Measurements from ENCODE around the gene BIN1. TPM values are rescaled to one million over a fixed set of nuclear protein-coding genes. Genes with fewer than 3 reads are reported as not detected.

Gene BIN1
- total RNA-seq, 4 donors from 2014 or later: 33.3 to 39.7 (median 38.4) TPM

DNA sequence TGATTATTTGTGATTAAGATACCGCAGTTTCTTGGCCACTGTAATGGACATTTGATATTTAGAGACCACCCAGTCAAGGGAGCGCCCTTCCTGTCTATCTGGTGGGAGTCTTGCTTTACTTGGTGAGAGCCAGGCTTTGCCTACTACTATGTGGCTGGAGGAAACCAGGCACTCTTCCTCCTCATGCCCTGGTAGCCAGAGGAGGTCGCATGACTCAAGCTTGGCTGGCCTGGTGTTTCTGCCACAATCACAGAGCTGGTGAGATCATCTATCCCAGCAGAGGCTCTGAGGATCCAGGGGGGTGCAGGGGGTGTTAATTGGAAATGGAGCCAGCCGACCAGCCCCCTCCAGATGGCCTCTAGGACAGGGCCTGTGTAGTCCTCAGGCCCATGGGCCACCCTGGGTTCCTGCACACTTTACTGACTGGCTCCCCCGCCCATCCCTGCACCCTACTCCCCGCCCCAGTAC lies 46.8 kb upstream of the BIN1 start:
- no peak for DNase-seq
- in situ Hi-C loops (cut with MboI; ENCODE audit: low pct_ligation_motif_present in 1 of 4, low pct_unique_long_range_greater_than_20kb in 1 of 4, low sequenced_read_pairs in 3 of 4): no loop called here
- Histone ChIP-seq H3K4me1 (no peaks in the 10 kb centered on the region), H3K36me3 (no peaks in the 10 kb centered on the region), H3K9me3 (peaks cover 0 to 4% of the 10 kb centered on the region in 2 donors), H3K27me3 (no peaks in the 10 kb centered on the region), H3K4me3 (no peak overlapping the region), H3K27ac (no peak overlapping the region)
- 77 to 90% methylated on average over 2 to 6 of the region's 6 CpGs for WGBS, 2 donors (ENCODE audit: low coverage in 1 of 2)
- TF ChIP-seq POLR2A (IDR thresholded peaks at IDR 0.05): no peak
- no peak for TF ChIP-seq EP300 (IDR thresholded peaks at IDR 0.05; ENCODE audit: low read depth)
- TF ChIP-seq CTCF (IDR thresholded peaks at IDR 0.05): no peak
- no peak for TF ChIP-seq POLR2AphosphoS5 (IDR thresholded peaks at IDR 0.05)
- intact Hi-C loops (cut with DNase I; ENCODE audit: low total_unique reads): no loop called here

DNA sequence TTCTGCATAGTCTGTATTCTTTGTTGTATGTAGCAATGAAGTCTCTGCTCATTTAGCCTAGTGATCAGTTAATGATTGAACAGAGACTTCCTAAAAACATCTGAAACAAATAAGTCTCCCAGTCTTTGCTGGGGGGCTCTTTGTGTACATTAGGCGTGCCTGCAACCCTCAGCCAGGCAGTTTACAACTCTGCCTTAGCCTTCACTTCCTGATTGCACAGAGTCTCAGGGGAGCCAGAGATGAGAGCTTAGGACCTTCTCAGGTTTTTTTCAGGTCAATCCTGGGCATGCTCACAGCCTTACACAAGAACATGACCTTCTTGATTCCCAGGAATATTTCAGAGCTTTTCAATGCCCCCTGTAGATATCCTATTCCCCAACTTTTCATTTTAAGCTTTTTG lies 44.0 kb upstream of the BIN1 start:
- no peak overlapping the region for H3K4me3 ChIP-seq
- H3K4me1 ChIP-seq: no peaks in the 10 kb centered on the region
- in situ Hi-C loops (cut with MboI; ENCODE audit: low pct_ligation_motif_present in 1 of 4, low pct_unique_long_range_greater_than_20kb in 1 of 4, low sequenced_read_pairs in 3 of 4) (no loop called here), intact Hi-C loops (cut with DNase I; ENCODE audit: low total_unique reads) (no loop called here)
- TF ChIP-seq CTCF (IDR thresholded peaks at IDR 0.05): no peak
- TF ChIP-seq POLR2A (IDR thresholded peaks at IDR 0.05): no peak
- no peak for TF ChIP-seq EP300 (IDR thresholded peaks at IDR 0.05; ENCODE audit: low read depth)
- no peak for TF ChIP-seq POLR2AphosphoS5 (IDR thresholded peaks at IDR 0.05)
- peaks cover 0 to 4% of the 10 kb centered on the region in 2 donors for H3K9me3 ChIP-seq
- no peak for DNase-seq
- 79% methylated on average over 1 of the region's 1 CpG; no CpG with 5 or more reads in 1 of the 2 donors for WGBS, 2 donors (ENCODE audit: low coverage in 1 of 2)
- no peaks in the 10 kb centered on the region for H3K27me3 ChIP-seq
- no peak overlapping the region for H3K27ac ChIP-seq
- no peaks in the 10 kb centered on the region for H3K36me3 ChIP-seq

DNA sequence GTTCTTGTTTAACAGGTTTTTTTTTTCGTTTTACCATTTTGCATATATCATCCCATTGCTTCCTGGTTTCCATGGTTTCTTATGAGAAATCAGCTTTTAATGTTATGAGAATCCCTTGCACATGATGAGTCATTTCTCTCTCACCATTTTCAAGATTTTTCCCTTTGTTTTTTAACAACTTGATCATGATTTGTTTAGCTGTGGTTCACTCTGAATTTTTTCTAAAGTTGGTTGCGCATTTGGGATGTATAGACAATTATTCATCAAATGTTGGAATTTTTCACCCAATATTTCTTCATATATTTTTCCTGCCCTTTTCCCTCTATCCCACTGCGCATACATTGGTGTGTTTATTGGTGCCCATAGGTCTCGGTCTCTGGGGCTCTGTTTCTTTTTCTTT lies 42.4 kb upstream of the BIN1 start:
- no peak for DNase-seq
- TF ChIP-seq EP300 (IDR thresholded peaks at IDR 0.05; ENCODE audit: low read depth) (no peak), POLR2AphosphoS5 (IDR thresholded peaks at IDR 0.05) (no peak)
- Histone ChIP-seq H3K36me3 (no peaks in the 10 kb centered on the region), H3K9me3 (peaks cover 0 to 4% of the 10 kb centered on the region in 2 donors), H3K27me3 (no peaks in the 10 kb centered on the region), H3K4me1 (peaks cover 0 to 1% (median 0%) of the 10 kb centered on the region in 4 donors), H3K4me3 (no peak overlapping the region), H3K27ac (no peak overlapping the region)
- in situ Hi-C loops (cut with MboI; ENCODE audit: low pct_ligation_motif_present in 1 of 4, low pct_unique_long_range_greater_than_20kb in 1 of 4, low sequenced_read_pairs in 3 of 4) (no loop called here), intact Hi-C loops (cut with DNase I; ENCODE audit: low total_unique reads) (no loop called here)
- WGBS, 2 donors (ENCODE audit: low coverage in 1 of 2): 81 to 85% methylated on average over 4 of the region's 4 CpGs

DNA sequence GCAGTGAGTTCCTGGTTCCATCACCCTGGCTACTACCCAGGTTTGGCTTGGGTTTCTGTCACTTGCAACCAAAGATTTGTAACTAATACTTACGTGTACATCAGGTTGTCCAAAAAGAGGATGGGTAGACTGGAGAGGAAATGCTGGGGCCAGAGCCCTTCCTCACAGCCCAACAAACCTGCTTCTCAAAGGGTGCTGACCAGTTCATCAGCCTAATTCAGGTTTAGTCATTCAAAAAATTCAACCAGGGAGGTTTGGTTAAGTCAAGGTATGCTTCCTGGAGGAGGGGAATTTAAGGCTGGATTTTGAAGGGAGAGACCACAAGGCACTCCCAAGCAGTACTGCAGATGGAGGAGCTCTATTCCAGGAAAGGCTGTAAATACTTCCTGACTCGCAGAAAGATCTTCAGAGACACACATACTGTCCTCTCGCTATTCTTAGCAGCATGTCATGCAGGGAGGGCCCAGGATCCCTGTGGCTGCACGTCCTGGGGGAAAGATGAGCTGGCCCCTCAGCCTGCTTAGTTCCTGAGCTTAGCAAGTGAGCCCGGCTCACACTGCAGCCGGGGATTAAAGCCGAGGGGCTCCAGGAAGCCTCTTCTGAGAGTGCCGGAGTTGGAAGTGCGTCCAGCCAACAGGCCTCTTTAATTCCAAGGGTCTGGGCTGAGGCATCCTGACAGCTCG lies 40.0 kb upstream of the BIN1 start:
- DNase-seq: no peak
- 84% methylated on average over 10 of the region's 10 CpGs; no CpG with 5 or more reads in 1 of the 2 donors for WGBS, 2 donors (ENCODE audit: low coverage in 1 of 2)

More for the DNA sequence above, 40.0 kb upstream of the BIN1 start:
- no peaks in the 10 kb centered on the region for H3K27me3 ChIP-seq
- H3K4me3 ChIP-seq: no peak overlapping the region
- intact Hi-C loops (cut with DNase I; ENCODE audit: low total_unique reads): no loop called here
- H3K27ac ChIP-seq: no peak overlapping the region
- no peak for TF ChIP-seq POLR2AphosphoS5 (IDR thresholded peaks at IDR 0.05)
- TF ChIP-seq POLR2A (IDR thresholded peaks at IDR 0.05): no peak
- TF ChIP-seq CTCF (IDR thresholded peaks at IDR 0.05): no peak
- TF ChIP-seq EP300 (IDR thresholded peaks at IDR 0.05; ENCODE audit: low read depth): no peak
- in situ Hi-C loops (cut with MboI; ENCODE audit: low pct_ligation_motif_present in 1 of 4, low pct_unique_long_range_greater_than_20kb in 1 of 4, low sequenced_read_pairs in 3 of 4): no loop called here
- peaks cover 0 to 6% (median 0%) of the 10 kb centered on the region in 4 donors for H3K4me1 ChIP-seq
- peaks cover 0 to 4% of the 10 kb centered on the region in 2 donors for H3K9me3 ChIP-seq
- no peaks in the 10 kb centered on the region for H3K36me3 ChIP-seq

Data from transverse colon (tissue), 4 donors.